G401 (cell line): ENCODE results near the gene KCNN2. TPM values are rescaled to one million over a fixed set of nuclear protein-coding genes. Genes with fewer than 3 reads are reported as not detected.
A peak's percentile ranks its signal among the peaks of the same experiment; 100 is the strongest.

Source experiments
- DNase-seq: peaks from one replicate; pipeline ENCODE4 v3.0.0-alpha.2; 2015; ENCODE audit warnings: low spot score
- in situ Hi-C: cut with HindIII; loops from 2 replicates; pipeline ENCODE4 v1.10.0; 2016; ENCODE audit warnings: low sequenced_read_pairs, mixed read lengths
- total RNA-seq: library from RNA; depleted of rRNA; stranded (reverse); fragments of >200 nt; shearing (Covaris generic); gene quantifications from 2 replicates; pipeline ENCODE4 v1.2.3, GENCODE V29; 2014; rRNA removed

KCNN2 gene
- not detected in 2 replicates for total RNA-seq

GRCh38 chr5:114361724-114362196, at the start of gene KCNN2:
Gene KCNN2, plus strand, starts transcription at chr5:114362070. Its CDS starts 70 bp downstream, at chr5:114362140.
- in situ Hi-C loops, result no loop called here
- peak; percentile 93 for DNase-seq

DNA sequence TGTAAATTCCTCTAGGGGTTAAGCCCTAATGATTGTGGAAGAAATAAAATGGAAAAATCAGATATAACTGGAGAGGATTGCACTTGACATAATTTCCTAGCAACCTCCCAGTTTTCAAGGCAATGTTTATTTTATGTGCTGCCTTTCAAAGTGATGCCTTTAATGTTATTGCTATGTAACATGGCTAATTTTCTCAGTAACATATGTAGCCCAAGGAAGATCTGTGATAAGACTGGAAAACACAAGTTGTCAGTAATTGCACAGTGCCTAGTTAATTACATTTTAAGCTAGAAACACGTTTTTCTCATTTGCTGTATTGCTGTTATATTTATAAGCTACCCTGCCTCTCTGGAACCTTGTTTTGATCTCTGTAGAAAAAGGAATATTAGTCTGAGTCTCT, 49.2 kb upstream of the KCNN2 start:
- DNase-seq, result no peak
- in situ Hi-C loops, result no loop called here

GRCh38 chr5:114314061-114314460, 47.8 kb upstream of the KCNN2 start:
- DNase-seq, result no peak
- in situ Hi-C loops, result no loop called here

DNA sequence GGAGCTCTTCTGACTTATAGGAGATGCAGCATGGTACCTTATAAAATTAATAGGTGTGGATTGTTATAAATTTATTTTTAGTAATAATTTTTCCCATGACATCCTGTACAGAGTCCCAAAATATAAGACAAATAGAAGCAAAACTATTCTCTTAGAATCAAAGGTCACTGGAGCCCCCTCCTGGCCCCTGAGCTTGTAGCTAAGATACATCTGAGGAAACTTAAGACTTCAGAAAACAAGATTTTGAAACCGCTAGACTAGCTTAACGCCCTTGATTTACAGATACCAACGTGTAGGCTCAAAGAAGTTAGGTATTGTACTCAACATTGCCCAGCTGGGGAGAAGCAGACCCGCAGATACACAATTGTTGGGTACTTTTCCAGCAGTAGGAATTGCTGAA, 45.7 kb upstream of the KCNN2 start:
- in situ Hi-C loops, result no loop called here
- no peak for DNase-seq

- DNase-seq, result no peak
- in situ Hi-C loops, result no loop called here
Observed at GRCh38 chr5:114317751-114318150, 44.1 kb upstream of the KCNN2 start.

DNA sequence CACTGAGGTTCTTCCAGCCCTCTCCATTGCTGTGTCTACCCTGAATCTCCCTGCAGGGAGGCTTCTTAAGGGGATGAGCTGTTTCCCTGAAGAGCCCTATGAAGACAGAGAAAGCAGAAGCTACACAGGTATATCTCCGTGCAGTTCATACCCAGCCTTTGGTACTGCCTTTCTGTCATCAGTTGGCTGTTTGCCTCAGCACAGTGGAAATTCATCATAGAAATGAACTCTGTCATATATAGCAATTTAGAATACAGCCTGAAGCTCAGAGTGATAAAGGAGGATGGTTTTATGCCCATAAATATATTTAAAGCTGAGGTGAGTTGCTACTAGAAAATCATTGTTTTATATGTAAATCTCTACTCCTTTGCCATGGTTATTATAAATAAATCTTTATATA, 42.6 kb upstream of the KCNN2 start:
- no peak for DNase-seq
- in situ Hi-C loops, result no loop called here

DNA sequence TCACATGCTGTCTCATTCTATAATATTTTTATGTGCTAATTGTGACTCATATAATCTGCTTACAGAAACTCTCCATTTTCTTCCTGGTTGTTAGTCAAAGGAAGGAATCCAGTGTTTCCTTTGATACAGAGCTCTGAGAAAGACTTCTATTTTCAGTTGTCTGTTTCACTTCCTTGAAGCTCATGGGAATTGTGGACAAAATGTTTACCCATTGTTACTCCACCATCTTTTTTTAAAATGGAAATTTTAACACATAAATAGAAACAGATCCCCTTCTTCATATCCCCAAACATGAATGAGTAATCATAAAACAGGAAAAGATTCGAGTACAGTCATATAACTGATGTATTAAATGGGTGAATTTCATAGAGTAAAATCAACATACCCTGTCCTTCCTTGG, 42.0 kb upstream of the KCNN2 start:
- in situ Hi-C loops, result no loop called here
- no peak for DNase-seq

- no peak for DNase-seq
- in situ Hi-C loops, result no loop called here
Observed at GRCh38 chr5:114324282-114324681, 37.6 kb upstream of the KCNN2 start.

- no peak for DNase-seq
- in situ Hi-C loops, result no loop called here
Observed at GRCh38 chr5:114325541-114325940, 36.3 kb upstream of the KCNN2 start.

GRCh38 chr5:114327474-114327873, 34.4 kb upstream of the KCNN2 start:
- DNase-seq, result no peak
- in situ Hi-C loops, result no loop called here

DNA sequence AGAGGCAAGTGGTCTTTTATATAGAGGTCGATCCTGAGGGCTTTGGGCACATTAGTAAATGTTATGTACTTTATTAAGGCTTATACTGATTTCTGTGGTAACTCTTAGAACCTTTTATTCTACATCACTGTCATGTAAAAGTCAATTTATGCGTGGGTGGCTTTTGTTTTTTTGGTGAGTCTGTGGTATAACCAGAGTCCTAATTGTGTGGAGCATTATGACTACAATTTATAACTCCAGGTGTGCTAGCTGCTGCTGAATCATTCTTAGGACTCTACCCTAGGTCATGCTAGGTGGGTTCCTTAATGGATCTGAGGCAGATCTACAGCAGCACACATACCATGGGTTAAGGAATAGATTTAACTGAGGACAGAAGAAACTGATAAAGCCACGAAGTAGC, 33.9 kb upstream of the KCNN2 start:
- no peak for DNase-seq
- in situ Hi-C loops, result no loop called here

- no peak for DNase-seq
- in situ Hi-C loops, result no loop called here
Observed at GRCh38 chr5:114330916-114331531, 30.8 kb upstream of the KCNN2 start.

- in situ Hi-C loops, result no loop called here
Observed at GRCh38 chr5:114332493-114332892, 29.4 kb upstream of the KCNN2 start.

DNA sequence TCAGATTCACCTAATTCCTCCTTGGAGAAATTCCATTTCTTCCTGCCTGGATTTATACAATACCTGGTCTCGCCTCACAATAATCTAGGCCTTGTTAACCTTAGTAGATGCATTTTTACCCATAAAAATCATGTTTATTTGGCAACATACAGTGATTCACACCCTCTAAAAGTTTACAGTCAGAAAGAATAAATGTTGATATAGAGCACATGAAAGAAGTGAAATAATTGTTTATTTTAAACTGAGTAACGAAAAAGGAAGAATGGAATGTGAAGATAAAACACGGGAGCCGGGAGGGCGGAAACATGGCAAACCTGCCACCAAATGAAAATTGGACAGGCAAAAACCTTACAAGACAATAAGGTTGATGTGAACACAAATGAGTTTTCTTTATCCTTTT, 28.9 kb upstream of the KCNN2 start:
- in situ Hi-C loops, result no loop called here
- DNase-seq, result no peak

More at GRCh38 chr5:114332493-114332892, 29.4 kb upstream of the KCNN2 start:
- no peak for DNase-seq

DNA sequence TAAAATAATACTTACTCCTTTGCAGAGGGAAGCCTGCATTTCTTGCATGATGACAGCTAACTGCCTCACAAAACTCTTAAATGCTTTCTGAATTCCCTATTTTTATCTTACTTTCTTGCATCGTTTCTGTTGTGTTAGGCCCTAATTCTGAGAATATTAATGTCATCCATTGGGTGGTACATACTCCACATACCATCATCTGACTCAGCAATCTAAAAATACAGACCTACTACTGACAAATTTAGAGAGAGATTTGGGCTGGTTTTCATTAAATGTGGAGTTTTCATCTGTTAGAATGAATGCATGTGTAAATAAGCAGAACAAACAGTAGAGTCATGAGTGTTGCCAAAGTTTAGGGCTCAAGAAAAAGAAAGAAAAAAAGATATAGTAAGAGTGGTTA, 26.5 kb upstream of the KCNN2 start:
- DNase-seq, result no peak
- in situ Hi-C loops, result no loop called here

DNA sequence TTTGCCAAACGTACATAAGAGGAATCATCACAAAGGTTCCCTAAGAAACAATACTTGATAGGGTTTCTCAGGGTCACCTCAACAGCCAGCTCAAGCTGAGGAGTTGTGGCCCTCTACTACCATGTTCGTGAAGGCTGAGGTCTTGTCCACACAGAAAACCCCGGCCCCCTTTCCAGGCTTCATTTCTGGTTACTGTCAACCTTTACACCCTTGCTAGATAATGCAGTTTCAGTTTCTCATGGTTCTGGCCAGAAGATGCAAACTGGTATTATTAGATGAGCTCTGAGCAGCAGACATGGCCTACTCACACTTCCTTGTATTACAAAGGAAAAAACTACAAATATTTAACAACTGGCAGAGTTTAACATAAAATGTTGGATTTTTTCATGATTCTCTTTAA, 22.8 kb upstream of the KCNN2 start:
- in situ Hi-C loops, result no loop called here
- DNase-seq, result no peak

- DNase-seq, result no peak
- in situ Hi-C loops, result no loop called here
Observed at GRCh38 chr5:114346181-114346580, 15.7 kb upstream of the KCNN2 start.

- no peak for DNase-seq
- in situ Hi-C loops, result no loop called here
Observed at GRCh38 chr5:114355086-114355830, 6.6 kb upstream of the KCNN2 start.

DNA sequence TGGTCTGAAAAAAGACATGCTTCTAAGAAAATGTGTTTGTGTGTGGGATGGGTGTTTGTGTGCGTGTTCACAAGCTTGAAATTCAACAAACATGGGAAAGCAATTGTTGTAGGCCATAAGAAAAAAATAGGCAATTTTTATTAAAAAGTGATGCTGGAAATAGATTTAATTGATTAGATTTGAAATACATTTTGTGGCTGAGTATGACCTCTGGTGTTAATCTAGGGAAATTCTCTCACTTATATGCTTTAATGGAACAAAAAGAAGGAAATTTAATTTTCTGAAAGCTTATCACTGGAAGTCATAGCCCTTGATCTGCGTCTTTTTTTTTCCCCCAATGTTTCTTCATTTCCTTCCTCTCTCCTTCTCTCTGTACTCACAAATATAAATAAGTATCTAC, 3.5 kb upstream of the KCNN2 start:
- no peak for DNase-seq
- in situ Hi-C loops, result no loop called here

DNA sequence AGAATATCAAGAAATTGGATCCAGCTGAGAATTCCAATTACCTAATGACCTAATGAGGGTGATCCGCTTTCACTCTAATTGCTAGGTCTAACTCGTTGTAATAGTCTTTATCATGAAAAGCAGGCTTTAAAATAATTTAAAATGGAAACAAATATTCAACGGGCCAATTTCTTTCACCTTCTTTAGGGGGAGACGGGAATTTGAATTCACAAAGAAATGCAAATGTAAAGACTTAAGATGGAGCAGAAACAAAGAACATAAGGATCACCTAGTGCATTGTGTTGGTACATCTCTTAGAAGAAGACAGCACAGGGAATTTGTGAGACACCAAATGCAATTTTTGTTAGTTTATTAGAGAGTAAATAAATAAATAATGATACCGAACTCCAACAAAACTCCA, 1.5 kb upstream of the KCNN2 start:
- DNase-seq, result no peak
- in situ Hi-C loops, result no loop called here
